Measurements from ENCODE around the gene GAREM1.

- TF ChIP-seq POLR2AphosphoS5 (IDR thresholded peaks at IDR 0.05) (no peak), POLR2A (IDR thresholded peaks at IDR 0.05) (no peak)
- TF ChIP-seq, protein P1, sequence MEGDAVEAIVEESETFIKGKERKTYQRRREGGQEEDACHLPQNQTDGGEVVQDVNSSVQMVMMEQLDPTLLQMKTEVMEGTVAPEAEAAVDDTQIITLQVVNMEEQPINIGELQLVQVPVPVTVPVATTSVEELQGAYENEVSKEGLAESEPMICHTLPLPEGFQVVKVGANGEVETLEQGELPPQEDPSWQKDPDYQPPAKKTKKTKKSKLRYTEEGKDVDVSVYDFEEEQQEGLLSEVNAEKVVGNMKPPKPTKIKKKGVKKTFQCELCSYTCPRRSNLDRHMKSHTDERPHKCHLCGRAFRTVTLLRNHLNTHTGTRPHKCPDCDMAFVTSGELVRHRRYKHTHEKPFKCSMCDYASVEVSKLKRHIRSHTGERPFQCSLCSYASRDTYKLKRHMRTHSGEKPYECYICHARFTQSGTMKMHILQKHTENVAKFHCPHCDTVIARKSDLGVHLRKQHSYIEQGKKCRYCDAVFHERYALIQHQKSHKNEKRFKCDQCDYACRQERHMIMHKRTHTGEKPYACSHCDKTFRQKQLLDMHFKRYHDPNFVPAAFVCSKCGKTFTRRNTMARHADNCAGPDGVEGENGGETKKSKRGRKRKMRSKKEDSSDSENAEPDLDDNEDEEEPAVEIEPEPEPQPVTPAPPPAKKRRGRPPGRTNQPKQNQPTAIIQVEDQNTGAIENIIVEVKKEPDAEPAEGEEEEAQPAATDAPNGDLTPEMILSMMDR (IDR thresholded peaks at IDR 0.05), result no peak
These were observed 46.0 kb downstream of the GAREM1 start for GRCh38 chr18:32424696-32425095.
